HUDEP-2 (cell line): ENCODE results near the gene PRKCG.

ENCODE experiments used
- DNase-seq, 76 experiments: peaks; one replicate each; lab custom pipeline; 2025; ENCODE audit not compliant: unreplicated experiment in 76 of 76; lab: John Stamatoyannopoulos, UW

PRKCG gene

DNA sequence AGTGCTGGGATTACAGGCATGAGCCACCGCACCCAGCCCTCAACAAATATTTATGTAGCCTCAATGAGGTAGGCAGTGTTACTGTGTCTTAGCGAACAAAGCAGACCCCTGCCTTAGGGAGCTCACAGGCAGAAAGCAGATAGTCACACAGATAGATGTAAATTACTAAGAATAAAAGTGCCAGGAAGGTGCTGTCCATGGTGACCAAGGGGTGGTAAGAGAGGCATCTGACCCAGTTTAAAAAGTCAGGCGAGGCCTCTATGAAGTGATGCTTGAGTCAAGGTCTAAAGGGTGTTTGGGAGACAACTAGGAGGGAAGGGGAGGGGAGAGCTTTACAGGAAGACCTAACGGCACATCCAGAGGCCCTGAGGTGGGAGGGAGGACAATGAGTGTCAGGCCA, 14.7 kb downstream of the PRKCG start:
- DNase-seq, result no peak

DNA sequence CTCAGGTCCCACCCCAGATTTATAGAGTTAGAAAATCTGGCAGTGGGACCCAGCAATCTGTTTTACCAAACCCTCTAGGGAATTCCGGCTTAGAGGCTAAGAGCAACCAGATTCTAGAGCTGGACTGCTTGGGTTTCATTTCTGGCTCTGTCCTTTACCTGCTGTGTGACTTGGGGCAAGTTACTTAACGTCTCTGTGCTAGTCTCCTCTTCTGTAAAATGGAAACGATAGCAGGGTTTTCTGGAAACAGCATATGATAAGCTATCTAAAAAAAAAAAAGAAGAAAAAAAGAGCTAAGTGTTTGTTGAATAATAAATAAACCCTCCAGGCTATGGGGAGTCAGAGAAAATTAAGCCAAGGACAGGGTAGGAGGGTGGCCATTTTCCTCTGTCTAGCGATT, 15.5 kb downstream of the PRKCG start:
- DNase-seq, result no peak

DNA sequence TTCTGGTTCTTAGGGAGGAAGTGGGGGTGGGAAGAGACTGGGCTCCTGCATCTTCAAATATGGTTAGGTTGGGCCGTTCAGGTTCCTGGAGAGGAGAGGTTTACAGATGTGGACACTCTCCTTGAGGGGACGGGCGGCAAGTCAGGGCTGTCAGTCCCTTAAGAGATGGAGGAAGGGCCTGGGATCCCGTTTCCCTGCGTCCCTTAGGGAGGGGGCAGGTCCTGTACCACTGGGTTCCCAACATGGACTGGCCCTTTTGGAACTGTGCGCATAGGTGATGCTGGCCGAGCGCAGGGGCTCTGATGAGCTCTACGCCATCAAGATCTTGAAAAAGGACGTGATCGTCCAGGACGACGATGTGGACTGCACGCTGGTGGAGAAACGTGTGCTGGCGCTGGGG, 16.2 kb downstream of the PRKCG start:
- DNase-seq, result no peak

DNA sequence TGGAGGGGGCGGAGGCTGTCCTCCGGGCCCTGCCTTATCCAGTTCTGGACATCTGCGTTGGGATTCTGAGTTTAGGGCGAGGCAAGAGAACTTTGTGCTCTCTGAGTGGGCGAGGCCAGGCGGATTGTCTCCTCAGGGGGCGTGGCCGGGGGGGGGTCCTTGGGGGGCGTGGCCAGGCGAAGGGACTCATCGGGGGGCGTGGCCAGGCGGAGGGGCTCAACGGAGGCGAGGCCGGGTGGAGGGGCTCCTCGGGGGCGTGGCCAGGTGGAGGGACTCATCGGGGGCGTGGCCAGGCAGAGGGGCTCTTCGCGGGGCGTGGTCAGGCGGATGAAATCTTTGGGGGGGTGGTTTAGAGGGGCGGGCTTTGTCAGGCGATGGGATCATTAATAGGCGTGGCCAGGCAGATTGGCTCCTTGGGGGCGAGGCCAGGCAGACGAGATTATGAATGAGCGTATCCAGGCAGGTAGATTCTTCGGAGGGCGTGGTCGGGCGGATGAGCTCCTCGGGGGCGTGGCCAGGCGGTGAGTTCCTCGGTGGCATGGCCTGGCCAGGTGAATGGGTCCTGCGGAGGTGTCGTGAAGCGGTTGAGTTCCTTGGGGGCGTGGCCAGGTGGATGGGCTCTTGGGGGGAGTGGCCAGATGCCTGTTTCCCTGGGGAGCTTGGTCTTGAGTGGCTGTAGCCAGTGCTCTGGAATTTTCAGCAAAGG, 16.8 kb downstream of the PRKCG start:
- DNase-seq, result peak in 3 of 76 experiments; percentile 12 to 18 (median 17)

DNA sequence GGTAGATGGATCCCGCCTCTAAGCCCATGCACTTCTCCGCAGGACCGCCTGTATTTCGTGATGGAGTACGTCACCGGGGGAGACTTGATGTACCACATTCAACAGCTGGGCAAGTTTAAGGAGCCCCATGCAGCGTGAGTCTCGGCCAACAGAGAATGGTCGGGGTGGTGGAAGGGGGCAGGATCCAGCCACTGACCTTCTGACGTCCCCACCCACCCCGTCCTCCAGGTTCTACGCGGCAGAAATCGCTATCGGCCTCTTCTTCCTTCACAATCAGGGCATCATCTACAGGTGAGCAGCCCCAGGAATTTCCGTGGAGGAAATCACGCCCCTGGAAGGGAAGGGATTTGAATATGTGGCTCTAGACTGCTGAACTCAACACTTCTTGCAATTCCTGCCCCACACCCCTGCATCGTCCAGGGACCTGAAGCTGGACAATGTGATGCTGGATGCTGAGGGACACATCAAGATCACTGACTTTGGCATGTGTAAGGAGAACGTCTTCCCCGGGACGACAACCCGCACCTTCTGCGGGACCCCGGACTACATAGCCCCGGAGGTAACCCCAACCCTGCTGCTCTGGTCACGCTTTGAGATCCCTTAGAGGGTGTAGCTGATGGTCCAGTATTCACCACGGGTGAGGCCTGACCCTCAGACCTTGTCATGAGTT, 18.3 kb downstream of the PRKCG start:
- no peak for DNase-seq

GRCh38 chr19:53903055-53903680, 21.2 kb downstream of the PRKCG start:
- DNase-seq, result peak in 27 of 76 experiments; percentile 2 to 53 (median 22)

- no peak for DNase-seq
These were observed 22.9 kb downstream of the PRKCG start for GRCh38 chr19:53904909-53905308.

- no peak for DNase-seq
These were observed 23.8 kb downstream of the PRKCG start for GRCh38 chr19:53905787-53906186.

GRCh38 chr19:53906211-53907192, 24.5 kb downstream of the PRKCG start:
- peak in 34 of 76 experiments; percentile 10 to 63 (median 36) for DNase-seq

DNA sequence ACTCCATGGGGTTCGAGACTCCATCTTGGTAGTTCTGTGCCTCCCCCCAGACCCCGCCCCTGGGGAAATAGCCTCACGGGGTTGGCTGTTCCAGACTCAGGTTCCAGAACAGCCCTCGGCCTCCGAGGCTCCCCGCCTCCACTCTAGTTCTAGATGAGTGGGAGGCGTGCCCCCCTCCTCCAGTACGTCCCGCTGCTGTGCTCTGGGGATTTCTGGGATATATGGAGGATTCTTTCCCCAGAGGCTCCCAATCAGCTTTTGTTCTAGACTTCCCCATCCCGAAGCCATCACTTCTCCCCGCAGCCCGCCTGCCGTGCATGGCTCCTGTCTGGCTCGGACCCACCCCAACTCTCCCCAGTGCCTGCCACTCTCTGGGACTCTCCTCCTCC, 25.2 kb downstream of the PRKCG start:
- no peak for DNase-seq

DNA sequence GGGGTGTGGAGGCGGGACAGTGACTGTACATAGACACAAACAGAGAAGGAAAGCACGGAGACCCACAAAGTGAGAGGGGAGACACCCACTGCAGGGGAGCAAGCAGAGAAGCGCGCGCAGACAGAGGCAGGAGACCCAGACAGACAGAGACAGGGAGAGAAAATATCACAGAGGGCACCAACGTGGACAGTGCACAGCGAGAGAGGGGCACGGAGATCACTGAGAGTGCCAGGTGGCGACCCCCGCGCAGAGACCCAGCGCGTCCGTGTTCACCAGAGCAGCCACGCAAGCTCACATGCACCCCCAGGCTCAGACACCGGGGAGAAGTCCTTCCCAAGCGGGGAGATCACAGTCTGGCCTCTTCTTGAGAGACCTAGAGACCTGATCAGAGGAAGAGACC, 25.7 kb downstream of the PRKCG start:
- no peak for DNase-seq

DNA sequence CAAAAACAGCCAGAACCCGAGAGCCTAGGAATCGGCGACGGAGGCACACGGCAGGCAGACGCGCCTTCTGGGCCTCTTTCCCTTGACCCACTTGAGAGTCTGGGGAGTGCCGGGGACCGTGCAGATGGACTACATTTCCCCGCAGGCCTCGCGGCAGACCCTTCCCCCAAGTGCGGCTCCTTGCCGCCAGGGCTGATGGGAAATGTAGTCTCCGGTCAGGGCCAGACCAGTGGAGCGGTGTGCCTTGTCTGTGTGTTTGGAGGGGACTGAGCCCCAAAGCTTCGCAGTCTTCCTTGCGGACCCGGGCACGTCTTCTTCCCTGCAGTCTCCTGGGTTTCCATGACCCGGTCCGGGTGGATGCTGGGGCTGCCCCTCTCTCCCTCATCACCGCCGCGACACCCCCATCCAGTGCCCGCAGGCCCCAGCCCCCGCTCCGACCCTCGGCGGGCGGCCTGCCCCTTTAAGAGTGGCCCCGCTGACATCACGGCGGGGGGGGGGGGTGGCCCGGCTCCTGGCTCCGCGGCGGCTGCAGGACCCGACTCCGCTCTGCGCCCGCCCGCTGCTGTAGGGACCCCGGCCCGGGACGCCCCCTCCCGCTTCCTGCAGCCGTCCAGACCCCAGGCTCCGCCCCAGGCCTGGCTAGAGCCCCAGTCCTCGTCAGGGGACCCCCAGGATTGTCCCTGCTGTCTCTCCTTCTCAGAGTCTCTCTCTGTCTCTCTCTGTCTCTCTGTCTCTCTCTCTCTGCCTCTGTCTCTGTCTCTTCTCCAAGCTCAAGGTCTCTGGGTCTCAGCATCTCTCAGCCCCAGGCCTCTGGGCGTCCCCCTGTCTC, 26.3 kb downstream of the PRKCG start:
- DNase-seq, result peak in 39 of 76 experiments; percentile 1 to 45 (median 26)

GRCh38 chr19:53908935-53909415, 27.0 kb downstream of the PRKCG start, which contains the start of gene CACNG7:
Gene CACNG7, plus strand, starts transcription at chr19:53909278. Its CDS starts 3,554 bp downstream, at chr19:53912832.
- DNase-seq, result no peak

DNA sequence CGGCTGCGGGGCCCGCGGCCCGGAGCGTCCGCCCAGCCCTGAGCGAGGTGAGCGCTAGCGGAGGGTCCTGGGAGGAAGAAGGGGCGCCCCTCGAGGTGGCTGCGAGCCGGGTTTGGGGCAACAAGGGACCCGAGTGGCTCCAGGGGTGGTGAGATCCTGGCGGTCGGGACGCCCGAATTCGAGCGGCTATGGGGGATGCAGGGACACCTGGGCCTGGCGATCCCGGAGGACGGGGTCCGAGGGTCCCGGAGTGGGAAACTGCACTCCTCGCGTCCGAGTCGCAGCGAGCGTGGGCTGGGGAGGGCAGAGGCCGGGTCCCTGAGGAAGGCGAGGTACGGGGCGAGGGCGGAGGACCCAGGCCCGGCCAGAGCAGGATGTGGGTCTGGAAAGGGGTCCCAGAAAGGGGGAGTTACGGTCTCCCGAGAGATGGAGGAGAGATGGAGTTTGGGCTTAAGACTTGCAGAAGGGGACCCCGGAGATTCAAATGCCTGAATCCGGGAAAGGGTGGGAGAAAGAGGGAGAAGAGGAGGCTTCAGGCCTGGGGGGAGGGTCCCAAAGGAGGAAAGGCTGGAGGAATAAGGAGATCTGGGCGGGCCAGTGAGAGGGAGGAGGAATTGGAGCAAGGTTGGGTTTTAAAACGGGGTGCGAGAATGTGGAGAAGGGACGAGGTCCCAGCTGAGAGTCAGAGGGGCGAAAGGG, 27.6 kb downstream of the PRKCG start:
- no peak for DNase-seq

- no peak for DNase-seq
These were observed 28.1 kb downstream of the PRKCG start for GRCh38 chr19:53910170-53910518.

- peak in 21 of 76 experiments; percentile 3 to 40 (median 14) for DNase-seq
These were observed 30.7 kb downstream of the PRKCG start for GRCh38 chr19:53912653-53913052.

DNA sequence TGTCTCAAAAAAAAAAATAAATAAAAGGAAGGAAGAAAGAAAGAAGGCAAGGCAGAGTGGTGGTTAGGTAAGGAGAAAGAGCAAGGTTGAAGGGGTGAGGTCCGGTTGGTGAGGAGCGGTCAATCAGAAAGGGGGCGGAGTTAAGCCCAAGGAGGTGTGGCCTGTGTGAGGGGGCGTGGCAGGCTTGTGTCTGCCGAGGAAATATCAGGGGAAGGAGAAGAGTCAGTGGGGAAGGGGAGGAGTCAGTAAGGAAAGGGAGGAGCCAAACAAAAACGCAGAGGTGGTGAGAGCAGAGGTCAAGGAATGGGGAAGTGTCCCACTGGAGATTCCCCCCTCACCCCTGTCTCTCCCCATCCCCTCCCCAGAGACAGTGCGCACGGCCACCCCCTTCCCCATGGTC, 33.0 kb downstream of the PRKCG start:
- DNase-seq, result no peak

DNA sequence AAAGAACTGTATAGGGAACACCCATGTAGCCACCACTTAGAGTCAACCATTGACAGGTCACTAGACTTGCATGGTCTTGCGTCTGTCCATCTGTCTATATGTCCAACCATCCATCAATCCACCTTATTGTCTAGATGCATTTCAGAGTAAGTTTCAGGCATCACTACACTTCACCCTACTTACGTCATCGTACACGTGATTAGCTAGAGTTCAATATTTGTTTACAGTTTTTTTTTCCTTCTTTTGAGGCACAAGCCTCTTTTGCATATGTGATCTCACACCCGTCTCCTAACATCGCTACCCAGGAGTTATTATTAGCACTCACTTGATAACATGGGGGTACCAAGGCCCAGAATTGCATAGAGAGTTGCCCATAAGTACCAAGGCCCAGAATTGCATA, 34.0 kb downstream of the PRKCG start:
- no peak for DNase-seq

GRCh38 chr19:53917356-53917755, 35.4 kb downstream of the PRKCG start:
- DNase-seq, result no peak
